B cell (primary cell): Measurements from ENCODE around the gene SLC16A7. TPM values are rescaled to one million over a fixed set of nuclear protein-coding genes. Genes with fewer than 3 reads are reported as not detected.

ENCODE experiments used
- ATAC-seq: fragments of 200-7000 bp; cut with Tn5 transposase; one replicate; pipeline ENCODE4 v1.10.0; 2021; ENCODE audit warnings: low read depth, mild to moderate bottlenecking, moderate number of reproducible peaks, moderate library complexity
- CTCF ChIA-PET: fragments of 350-600 bp; sonication (Branson Sonifier 250); formaldehyde crosslinking; loops from one replicate; lab custom pipeline; 2021; ENCODE audit warnings: antibody characterized with exemption, inconsistent platforms; lab: Charles Lee
- POLR2A ChIA-PET: fragments of 350-600 bp; sonication (Branson Sonifier 250); formaldehyde crosslinking; loops from one replicate; lab custom pipeline; 2021; ENCODE audit warnings: antibody characterized with exemption; lab: Charles Lee
- DNase-seq: peaks from one replicate; pipeline ENCODE4 v3.0.0; 2013
- H2AFZ ChIP-seq: 2 replicates; pipeline ENCODE4 v1.6.1; 2012; ENCODE audit warnings: mild to moderate bottlenecking, low read depth, low read length; ENCODE audit not compliant: insufficient read depth, poor library complexity, severe bottlenecking
- H3K27ac ChIP-seq, 2 donors: 1 replicate in 1 of 2; 2 replicates in 1 of 2; pipeline ENCODE4 v1.5.1; 2012 to 2013; ENCODE audit warnings: low read length in 2 of 2, mild to moderate bottlenecking in 2 of 2, moderate library complexity in 1 of 2
- H3K27me3 ChIP-seq, 4 experiments: fragments of 200-600 bp in 1 of 4; sonication (generic) in 1 of 4; replicated peaks in 1 of 4; 1 replicate in 2 of 4; 2 replicates in 2 of 4; pipeline versions ENCODE4 v1.6.1 to v1.7.0; 2013 to 2016; ENCODE audit warnings: low read length in 3 of 4, mild to moderate bottlenecking in 2 of 4, mixed read lengths in 1 of 4, moderate library complexity in 1 of 4; ENCODE audit not compliant: insufficient read depth in 4 of 4, control insufficient read depth in 3 of 4; ENCODE audit errors: control extremely low read depth in 1 of 4
- H3K36me3 ChIP-seq, 2 experiments: replicated peaks in 1 of 2; 1 replicate in 1 of 2; 2 replicates in 1 of 2; pipeline versions ENCODE4 v1.6.1 to v1.7.1; 2013; ENCODE audit warnings: low read length in 1 of 2; ENCODE audit not compliant: insufficient read depth in 2 of 2, control insufficient read depth in 1 of 2; ENCODE audit errors: control extremely low read depth in 1 of 2, extremely low read depth in 1 of 2
- H3K4me1 ChIP-seq, 2 donors: fragments of 200-600 bp in 1 of 2; sonication (generic) in 1 of 2; 1 replicate in 1 of 2; 2 replicates in 1 of 2; pipeline versions ENCODE4 v1.5.1 to v1.6.1; 2013 to 2017; ENCODE audit warnings: low read length in 2 of 2; ENCODE audit not compliant: control insufficient read depth in 2 of 2, insufficient read depth in 2 of 2
- H3K4me2 ChIP-seq: replicated peaks from 2 replicates; pipeline ENCODE3; 2012; ENCODE audit warnings: mild to moderate bottlenecking, low read depth, low read length; ENCODE audit not compliant: poor library complexity, severe bottlenecking
- H3K4me3 ChIP-seq, 5 experiments: fragments of 200-600 bp in 1 of 5; sonication (generic) in 1 of 5; 1 replicate in 3 of 5; 2 replicates in 2 of 5; pipeline versions ENCODE4 v1.5.1 to v1.7.0; 2011 to 2016; ENCODE audit warnings: low read length in 4 of 5, mild to moderate bottlenecking in 4 of 5, low read depth in 2 of 5, control low read depth in 1 of 5, moderate library complexity in 1 of 5; ENCODE audit not compliant: insufficient read depth in 1 of 5; ENCODE audit errors: control extremely low read depth in 1 of 5, extremely low read depth in 1 of 5
- H3K79me2 ChIP-seq: fragments of 200-600 bp; sonication (generic); one replicate; pipeline ENCODE4 v1.6.0; 2016; ENCODE audit warnings: low read length; ENCODE audit not compliant: control insufficient read depth, insufficient read depth
- H3K9ac ChIP-seq: fragments of 200-600 bp; sonication (generic); 2 replicates; pipeline ENCODE4 v1.6.1; 2017; ENCODE audit warnings: mild to moderate bottlenecking, low read length, moderate library complexity
- H3K9me3 ChIP-seq, 3 donors: one replicate each; pipeline versions ENCODE4 v1.6.1 to v1.7.1; 2013; ENCODE audit warnings: low read length in 2 of 3; ENCODE audit not compliant: control insufficient read depth in 2 of 3, insufficient read depth in 1 of 3; ENCODE audit errors: control extremely low read depth in 1 of 3
- H4K20me1 ChIP-seq: 2 replicates; pipeline ENCODE4 v1.6.0; 2012; ENCODE audit warnings: mild to moderate bottlenecking, low read length; ENCODE audit not compliant: insufficient read depth, control insufficient read depth, poor library complexity, severe bottlenecking
- H3K27ac Mint-ChIP-seq: one replicate; pipeline ENCODE4 v1.8.0; 2021; ENCODE audit warnings: mixed read lengths
- H3K27me3 Mint-ChIP-seq: one replicate; pipeline ENCODE4 v1.8.0; 2021; ENCODE audit warnings: mixed read lengths
- H3K4me1 Mint-ChIP-seq: one replicate; pipeline ENCODE4 v1.8.0; 2021; ENCODE audit warnings: mixed read lengths
- H3K4me3 Mint-ChIP-seq: one replicate; pipeline ENCODE4 v1.8.0; 2021; ENCODE audit warnings: mixed read lengths
- H3K9me3 Mint-ChIP-seq: one replicate; pipeline ENCODE4 v1.8.0; 2022; ENCODE audit warnings: mixed read lengths; ENCODE audit not compliant: insufficient read depth
- EZH2 ChIP-seq: IDR thresholded peaks from 2 replicates; pipeline ENCODE4 v1.6.1; 2012; ENCODE audit warnings: borderline replicate concordance, low read depth, mild to moderate bottlenecking, moderate library complexity, low read length; ENCODE audit not compliant: insufficient read depth, poor library complexity, severe bottlenecking
- WGBS: methylation state at CpG from one replicate; pipeline ENCODE4 v1.1.5; 2013; ENCODE audit warnings: missing lambda C conversion rate; ENCODE audit not compliant: insufficient coverage; 5-methylcytosine and 5-hydroxymethylcytosine counted together
- intact Hi-C: fragments of 100-400 bp; cut with micrococcal nuclease; formaldehyde crosslinking; loops from one replicate; pipeline ENCODE4 v1.10.0; 2022
- polyA plus RNA-seq: library from polyadenylated mRNA; depleted of rRNA; stranded (reverse); fragments of >200 nt; gene quantifications from 2 replicates; pipeline ENCODE4 v1.2.3, GENCODE V29; 2012
- total RNA-seq, 2 donors: library from RNA; stranded (reverse); fragments of 120-200 nt in 1 of 2; gene quantifications; 1 replicate in 1 of 2; 2 replicates in 1 of 2; pipeline versions ENCODE4 v1.2.3 to v1.2.4, GENCODE V29; 2013 to 2022
- TF ChIP-seq, protein P1 (sequence below): fragments of 200-600 bp; IDR thresholded peaks from one replicate; pipeline ENCODE4 v1.8.0; 2022; ENCODE audit warnings: antibody characterized with exemption, mild to moderate bottlenecking

The SLC16A7 gene
- total and polyA plus RNA-seq, 2 donors (not counting 1 experiment from before 2014, with no cell fraction given): 11.6 to 32.7 TPM

GRCh38 chr12:59595565-59595882, 305 bp upstream of the SLC16A7 start:
- Histone ChIP-seq H2AFZ (peak overlapping the region; percentile 93), H3K4me3 (peak overlapping the region; percentile 87 to 95 (median 87)), H3K79me2 (peaks cover 25% of the 10 kb centered on the region), H3K27ac (peak overlapping the region; percentile 89 to 92), H4K20me1 (no peaks in the 10 kb centered on the region), H3K4me1 (peaks cover 9 to 16% of the 10 kb centered on the region in 2 donors), H3K9me3 (no peaks in the 10 kb centered on the region), H3K4me2 (peak overlapping the region; percentile 78), H3K36me3 (peaks cover 0 to 4% of the 10 kb centered on the region in 2 experiments), H3K9ac (peak overlapping the region; percentile 90), H3K27me3 (no peaks in the 10 kb centered on the region)
- ChIA-PET POLR2A (interaction anchor here (0.5 kb wide), 1 partner anchor 1749 kb away, joined by 4 read pairs; the partner anchor contains the start of gene CTDSP2), CTCF (interaction anchor here (1.4 kb wide), 1 partner anchor 153 kb away, joined by 4 read pairs; no protein-coding TSS in a partner anchor)
- H3K4me1 Mint-ChIP-seq: peaks cover 38% of the 10 kb centered on the region
- TF ChIP-seq, protein P1, sequence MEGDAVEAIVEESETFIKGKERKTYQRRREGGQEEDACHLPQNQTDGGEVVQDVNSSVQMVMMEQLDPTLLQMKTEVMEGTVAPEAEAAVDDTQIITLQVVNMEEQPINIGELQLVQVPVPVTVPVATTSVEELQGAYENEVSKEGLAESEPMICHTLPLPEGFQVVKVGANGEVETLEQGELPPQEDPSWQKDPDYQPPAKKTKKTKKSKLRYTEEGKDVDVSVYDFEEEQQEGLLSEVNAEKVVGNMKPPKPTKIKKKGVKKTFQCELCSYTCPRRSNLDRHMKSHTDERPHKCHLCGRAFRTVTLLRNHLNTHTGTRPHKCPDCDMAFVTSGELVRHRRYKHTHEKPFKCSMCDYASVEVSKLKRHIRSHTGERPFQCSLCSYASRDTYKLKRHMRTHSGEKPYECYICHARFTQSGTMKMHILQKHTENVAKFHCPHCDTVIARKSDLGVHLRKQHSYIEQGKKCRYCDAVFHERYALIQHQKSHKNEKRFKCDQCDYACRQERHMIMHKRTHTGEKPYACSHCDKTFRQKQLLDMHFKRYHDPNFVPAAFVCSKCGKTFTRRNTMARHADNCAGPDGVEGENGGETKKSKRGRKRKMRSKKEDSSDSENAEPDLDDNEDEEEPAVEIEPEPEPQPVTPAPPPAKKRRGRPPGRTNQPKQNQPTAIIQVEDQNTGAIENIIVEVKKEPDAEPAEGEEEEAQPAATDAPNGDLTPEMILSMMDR: no peak
- TF ChIP-seq EZH2: no peak
- no peak for DNase-seq
- H3K27me3 Mint-ChIP-seq: no peaks in the 10 kb centered on the region
- H3K9me3 Mint-ChIP-seq: no peaks in the 10 kb centered on the region
- peak overlapping the region; percentile 94 for H3K4me3 Mint-ChIP-seq
- intact Hi-C loops: loop anchor here (5.0 kb wide), 1 partner anchor 113 kb away; no protein-coding TSS in a partner anchor
- 0% methylated on average over 5 of the region's 5 CpGs for WGBS
- ATAC-seq: no peak
- H3K27ac Mint-ChIP-seq: peak overlapping the region; percentile 96

DNA sequence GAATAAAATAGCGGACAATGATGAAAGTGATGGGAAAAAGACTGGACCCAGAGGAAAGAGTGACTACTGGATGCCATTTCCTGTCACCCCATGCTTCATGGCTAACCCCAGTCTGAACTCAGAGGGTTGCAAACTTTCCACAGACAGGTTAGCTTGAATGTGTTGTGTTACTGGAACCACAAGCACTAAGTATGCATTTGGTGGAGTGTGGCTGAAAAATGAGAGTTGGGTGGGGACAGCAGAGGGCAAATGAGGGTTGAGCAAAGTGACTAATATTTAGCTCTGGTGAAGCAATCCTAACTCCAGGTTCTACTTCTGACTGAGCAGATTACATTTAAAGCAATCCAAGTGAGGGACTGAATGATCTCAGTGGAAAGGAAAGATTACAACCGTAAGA, 1.6 kb downstream of the SLC16A7 start:
- Histone ChIP-seq H3K4me3 (peak overlapping the region; percentile 65 to 89 (median 87)), H3K9ac (peak overlapping the region; percentile 90), H3K27me3 (no peaks in the 10 kb centered on the region), H2AFZ (peak overlapping the region; percentile 93), H3K4me2 (peak overlapping the region; percentile 78), H3K9me3 (no peaks in the 10 kb centered on the region), H3K27ac (peak overlapping the region; percentile 89 to 92), H3K79me2 (peaks cover 41% of the 10 kb centered on the region), H4K20me1 (no peaks in the 10 kb centered on the region), H3K4me1 (peaks cover 9 to 16% of the 10 kb centered on the region in 2 donors), H3K36me3 (peaks cover 0 to 6% of the 10 kb centered on the region in 2 experiments)
- H3K27me3 Mint-ChIP-seq: no peaks in the 10 kb centered on the region
- TF ChIP-seq, protein P1: no peak
- TF ChIP-seq EZH2: no peak
- no peaks in the 10 kb centered on the region for H3K9me3 Mint-ChIP-seq
- WGBS: no CpG with 5 or more reads among the region's 2 CpGs
- peaks cover 39% of the 10 kb centered on the region for H3K4me1 Mint-ChIP-seq
- ChIA-PET CTCF (interaction anchor here (1.1 kb wide), 1 partner anchor 210 kb away, joined by 4 read pairs; no protein-coding TSS in a partner anchor), POLR2A (no interaction called here)
- H3K4me3 Mint-ChIP-seq: peak overlapping the region; percentile 94
- intact Hi-C loops: loop anchor here (1.0 to 5.0 kb wide), 3 partner anchors 23 to 211 kb away; no protein-coding TSS in a partner anchor
- ATAC-seq (no peak), DNase-seq (no peak)
- peak overlapping the region; percentile 96 for H3K27ac Mint-ChIP-seq
